HL-60/S4 treated with retinoic acid at 250 ng/mL for 4 days and 3 days (cell line): ENCODE measurements around the gene GSX1.

Source experiments
- in situ Hi-C: fragments of 300-500 bp; cut with MboI; formaldehyde crosslinking; loops from 2 replicates; pipeline ENCODE4 v1.7.0; 2022; ENCODE audit warnings: low sequenced_read_pairs

GSX1 gene

DNA sequence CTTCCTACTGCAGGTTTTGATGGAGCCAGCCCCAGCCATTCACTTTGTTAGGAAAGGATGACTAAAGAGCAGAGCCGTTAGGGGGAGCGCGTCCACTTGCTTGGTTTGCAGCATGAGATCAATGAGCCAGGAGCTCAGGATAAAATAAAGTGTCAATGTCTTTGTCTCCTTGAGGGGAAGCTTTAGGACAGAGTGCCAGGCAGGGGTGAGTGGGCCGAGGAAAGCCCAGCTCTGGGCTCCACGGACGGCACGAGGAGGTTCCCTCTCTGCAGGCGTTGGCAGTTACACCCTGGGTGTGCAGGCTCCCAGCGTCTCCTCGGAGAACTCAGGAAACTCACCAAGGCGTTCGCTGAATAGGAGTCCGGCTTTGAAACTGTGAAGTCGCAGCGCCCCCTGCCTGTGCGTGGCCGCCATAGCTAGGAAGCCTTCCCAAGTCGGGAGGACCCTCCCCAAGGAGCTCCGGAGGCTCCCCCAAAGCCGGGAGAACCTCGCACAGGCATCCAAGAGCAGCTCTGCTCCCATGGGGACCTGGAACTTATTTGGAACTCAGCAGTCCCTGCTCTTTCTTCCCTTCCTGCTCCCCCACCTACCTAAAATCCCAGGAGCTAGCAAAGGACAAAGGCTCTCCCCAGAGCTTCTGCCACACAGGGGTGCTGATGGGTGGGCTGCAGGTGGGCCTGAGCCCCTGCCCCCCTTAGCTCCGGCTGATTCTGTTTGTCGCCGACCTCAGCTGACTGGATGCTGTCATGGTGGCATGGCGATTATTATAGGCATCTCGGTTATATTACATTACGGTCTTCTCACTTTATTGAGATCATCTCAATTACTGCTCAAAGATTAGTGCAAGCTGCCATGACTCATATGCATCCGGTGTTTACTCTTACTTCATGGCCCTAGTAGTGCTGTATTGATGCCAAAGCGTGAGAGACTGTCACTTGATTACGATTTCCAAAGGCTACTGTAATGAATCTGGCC, 34.4 kb downstream of the GSX1 start:
- in situ Hi-C loops = no loop called here

DNA sequence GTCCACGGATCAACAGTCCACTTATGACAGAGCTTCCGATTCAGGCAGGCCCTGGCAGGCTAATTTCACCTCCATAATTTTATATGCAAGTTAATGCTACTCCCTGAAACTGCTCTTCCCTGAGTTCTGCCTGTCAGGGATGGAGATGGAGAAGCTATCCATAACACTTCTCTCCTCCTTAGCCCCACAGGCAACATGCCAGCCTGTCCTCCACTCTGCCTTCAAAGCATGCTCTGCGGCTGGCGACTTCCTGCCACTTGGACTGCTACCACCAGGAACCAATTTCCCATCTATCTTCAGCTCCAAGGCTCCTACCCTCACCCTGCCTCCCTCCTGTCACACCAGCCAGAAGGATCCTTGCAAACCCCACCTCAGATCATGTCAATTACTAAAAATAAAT, 35.4 kb downstream of the GSX1 start:
- in situ Hi-C loops = no loop called here

DNA sequence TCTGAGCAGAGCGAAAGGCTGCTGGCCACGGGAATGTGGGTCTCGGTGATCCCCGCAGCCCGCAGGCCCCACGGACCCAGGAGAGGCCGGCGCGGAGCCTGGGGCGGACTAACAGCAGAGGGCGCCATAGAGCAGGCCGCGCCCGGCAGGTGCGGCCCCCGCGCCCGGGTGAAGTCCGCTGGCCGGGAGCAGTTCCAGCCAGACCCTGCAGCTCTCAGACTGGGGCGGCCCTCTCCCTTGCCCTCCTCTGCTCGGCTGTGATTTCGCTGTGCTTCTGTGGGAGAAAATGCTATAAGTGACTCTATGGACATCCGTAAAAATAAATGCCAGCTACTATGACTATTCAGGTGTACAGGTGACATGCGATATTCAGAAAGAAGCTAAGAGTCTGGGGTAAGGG, 37.7 kb downstream of the GSX1 start:
- in situ Hi-C loops = loop anchor here (10.0 kb wide), 1 partner anchor 455 kb away; no protein-coding TSS in a partner anchor

DNA sequence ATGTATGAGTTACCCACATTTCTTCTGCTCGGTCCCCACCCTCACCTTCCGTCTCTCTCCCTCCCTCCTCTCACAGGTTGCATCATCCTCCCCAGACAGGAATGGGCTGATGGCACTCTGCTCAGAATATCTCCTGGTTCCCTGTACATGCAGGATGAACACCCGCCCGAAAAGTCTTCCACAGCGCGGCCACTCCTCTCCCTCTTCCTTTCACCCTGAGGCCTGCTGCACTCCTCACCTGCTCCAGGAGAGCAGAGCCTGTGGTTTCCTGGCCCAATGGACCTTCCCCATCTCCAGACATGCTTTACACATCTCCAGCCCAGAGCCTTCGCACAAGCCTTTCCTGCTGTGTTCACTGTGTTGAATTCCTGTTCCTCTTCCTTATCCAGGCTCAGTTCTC, 40.9 kb downstream of the GSX1 start:
- in situ Hi-C loops = loop anchor here (10.0 kb wide), 1 partner anchor 458 kb away; no protein-coding TSS in a partner anchor

DNA sequence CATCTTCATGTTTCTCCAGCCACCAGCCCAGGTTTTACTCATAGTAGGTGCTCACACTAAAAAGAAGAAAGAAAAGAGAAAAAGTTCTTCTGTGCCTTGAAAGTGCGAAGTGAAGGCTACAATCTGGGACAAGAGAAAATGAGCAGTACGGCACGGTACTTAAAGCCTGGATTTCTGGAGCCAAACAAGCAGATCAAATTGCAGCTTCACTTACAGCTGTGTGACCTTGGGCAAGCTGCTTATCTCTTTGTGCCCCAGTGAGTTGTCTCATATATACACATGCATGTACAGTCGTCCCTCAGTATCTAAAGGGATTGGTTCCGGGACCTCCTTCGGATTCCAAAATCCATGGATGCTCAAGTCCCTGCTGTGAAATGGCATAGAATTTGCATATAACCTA, 41.8 kb downstream of the GSX1 start:
- in situ Hi-C loops = loop anchor here (10.0 kb wide), 1 partner anchor 459 kb away; no protein-coding TSS in a partner anchor

DNA sequence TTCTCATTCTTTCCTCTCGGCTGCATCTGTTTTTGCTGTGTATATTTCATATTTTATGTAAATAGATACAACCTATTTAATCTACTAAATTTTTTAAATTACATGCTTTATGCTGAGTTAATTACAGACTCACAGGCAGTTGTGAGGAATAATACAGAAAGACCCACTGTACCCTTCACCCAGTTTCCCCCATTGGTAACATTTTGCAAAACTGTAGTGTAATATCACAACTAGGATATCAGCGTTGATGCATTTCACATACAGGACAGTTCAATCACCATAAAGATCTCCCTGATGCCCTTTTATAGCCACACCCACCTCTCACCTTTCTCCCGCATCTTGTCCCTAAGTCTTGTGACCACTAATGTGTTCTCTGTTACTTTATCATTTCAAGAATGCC, 43.5 kb downstream of the GSX1 start:
- in situ Hi-C loops = loop anchor here (10.0 kb wide), 1 partner anchor 461 kb away; no protein-coding TSS in a partner anchor

DNA sequence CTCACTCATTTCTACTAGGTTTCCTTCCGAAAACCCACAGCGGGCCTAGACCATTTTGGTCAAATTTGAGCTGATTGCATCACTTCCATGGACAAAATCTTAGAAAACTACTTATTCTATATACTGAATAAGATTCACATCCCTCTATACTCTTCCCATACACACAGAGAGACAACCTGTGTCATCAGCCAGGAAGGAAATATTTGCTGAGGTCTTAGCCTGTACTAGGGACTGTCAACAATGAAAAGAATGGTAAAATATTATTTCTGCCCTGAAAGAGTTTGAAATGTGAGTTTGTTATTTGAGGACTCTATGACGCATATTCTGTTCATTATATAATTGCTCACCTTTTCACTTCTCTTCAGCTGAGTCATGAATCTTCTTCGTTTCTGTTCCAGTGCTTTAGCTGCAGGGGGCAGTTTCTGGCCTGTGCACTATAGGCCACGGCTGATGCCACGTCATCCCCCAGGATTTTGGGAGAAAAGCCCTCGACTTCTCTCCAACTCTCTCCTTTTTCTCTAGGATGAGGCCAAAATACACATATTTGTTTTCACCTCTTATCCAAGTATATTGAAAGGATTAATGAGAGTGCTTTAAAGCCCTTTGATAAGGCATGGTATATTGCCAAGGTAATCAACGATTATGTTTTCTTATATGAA, 47.7 kb downstream of the GSX1 start:
- in situ Hi-C loops = loop anchor here (10.0 kb wide), 1 partner anchor 465 kb away; no protein-coding TSS in a partner anchor

DNA sequence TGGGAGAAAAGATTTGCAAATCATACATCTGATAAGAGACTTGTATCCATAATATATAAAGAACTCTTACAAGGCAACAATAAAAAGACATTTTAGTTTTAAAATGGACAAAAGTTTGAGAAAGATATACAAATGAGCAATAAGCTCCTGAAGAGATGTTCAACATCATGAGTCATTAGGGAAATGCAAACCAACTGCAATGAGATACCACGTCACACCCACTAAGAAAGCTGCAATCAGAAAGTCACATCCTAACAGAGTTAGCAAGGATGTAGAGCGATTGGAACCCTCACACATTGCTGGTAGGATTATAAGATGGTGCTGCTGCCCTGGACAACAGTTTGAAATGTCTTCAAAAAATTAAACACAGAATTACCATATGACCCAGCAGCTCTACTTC, 50.3 kb downstream of the GSX1 start:
- in situ Hi-C loops = no loop called here
